SK-N-SH treated with all-trans-retinoic acid at 6 μM for 48 hours (cell line): Measurements from ENCODE around the gene FLT4.

Experiments
- ATAC-seq: fragments of 200-7000 bp; cut with Tn5 transposase; 3 replicates; pipeline ENCODE4 v1.9.1; 2020; ENCODE audit warnings: mild to moderate bottlenecking, moderate library complexity
- ARNTL ChIP-seq: fragments of 450-650 bp; formaldehyde crosslinking; IDR thresholded peaks from 2 replicates; pipeline ENCODE4 v1.5.0; 2020; ENCODE audit warnings: low read depth, mild to moderate bottlenecking, moderate library complexity, borderline replicate concordance
- BACH2 ChIP-seq: fragments of 250-450 bp; sonication (Bioruptor Pico); IDR thresholded peaks from 2 replicates; pipeline ENCODE4 v1.9.0; 2021; ENCODE audit warnings: mild to moderate bottlenecking, borderline replicate concordance
- CREB5 ChIP-seq: fragments of 250-450 bp; sonication (Bioruptor Pico); IDR thresholded peaks from 2 replicates; pipeline ENCODE4 v1.5.1; 2020; ENCODE audit warnings: low read depth, mild to moderate bottlenecking, moderate library complexity
- CSDC2 ChIP-seq: fragments of 250-450 bp; sonication (Bioruptor Pico); IDR thresholded peaks from 2 replicates; pipeline ENCODE4 v1.5.0; 2020; ENCODE audit warnings: mild to moderate bottlenecking, moderate library complexity
- CSRNP3 ChIP-seq: fragments of 250-450 bp; sonication (Bioruptor Pico); IDR thresholded peaks from 2 replicates; pipeline ENCODE4 v1.5.1; 2021; ENCODE audit warnings: mild to moderate bottlenecking, moderate library complexity
- ESRRG ChIP-seq: fragments of 250-450 bp; sonication (Bioruptor Pico); IDR thresholded peaks from 2 replicates; pipeline ENCODE4 v1.6.1; 2021; ENCODE audit warnings: mild to moderate bottlenecking
- GLIS3 ChIP-seq: fragments of 250-450 bp; sonication (Bioruptor Pico); IDR thresholded peaks from 2 replicates; pipeline ENCODE4 v1.5.0; 2020; ENCODE audit warnings: mild to moderate bottlenecking, moderate library complexity
- ISL1 ChIP-seq: fragments of 250-450 bp; sonication (Bioruptor Pico); IDR thresholded peaks from 2 replicates; pipeline ENCODE4 v2.1.2; 2022; ENCODE audit warnings: mild to moderate bottlenecking, moderate library complexity
- OSR1 ChIP-seq: fragments of 250-450 bp; sonication (Bioruptor Pico); IDR thresholded peaks from 2 replicates; pipeline ENCODE4 v1.8.0; 2022; ENCODE audit warnings: moderate library complexity, mild to moderate bottlenecking, inconsistent platforms
- PATZ1 ChIP-seq: fragments of 250-450 bp; sonication (Bioruptor Pico); IDR thresholded peaks from 2 replicates; pipeline ENCODE4 v1.8.0; 2020; ENCODE audit warnings: mild to moderate bottlenecking, moderate library complexity, borderline replicate concordance
- POU6F1 ChIP-seq: fragments of 250-450 bp; sonication (Bioruptor Pico); IDR thresholded peaks from 2 replicates; pipeline ENCODE4 v1.8.0; 2021; ENCODE audit warnings: low read depth, mild to moderate bottlenecking, moderate library complexity, borderline replicate concordance
- PPARA ChIP-seq: fragments of 250-450 bp; sonication (Bioruptor Pico); IDR thresholded peaks from 2 replicates; pipeline ENCODE4 v1.5.0; 2020; ENCODE audit warnings: mild to moderate bottlenecking, borderline replicate concordance
- RARB ChIP-seq: fragments of 250-450 bp; sonication (Bioruptor Pico); IDR thresholded peaks from 2 replicates; pipeline ENCODE4 v1.8.0; 2021; ENCODE audit warnings: mild to moderate bottlenecking, moderate library complexity
- SNAI2 ChIP-seq: fragments of 250-450 bp; sonication (Bioruptor Pico); IDR thresholded peaks from 2 replicates; pipeline ENCODE4 v1.5.0; 2020; ENCODE audit warnings: mild to moderate bottlenecking, moderate library complexity
- TCF4 ChIP-seq: fragments of 250-450 bp; sonication (Bioruptor Pico); IDR thresholded peaks from 2 replicates; pipeline ENCODE4 v1.8.0; 2021; ENCODE audit warnings: mild to moderate bottlenecking, moderate library complexity, borderline replicate concordance
- ZC3H10 ChIP-seq: fragments of 250-450 bp; sonication (Bioruptor Pico); IDR thresholded peaks from 2 replicates; pipeline ENCODE4 v1.5.1; 2021; ENCODE audit warnings: mild to moderate bottlenecking, moderate library complexity
- ZFP3 ChIP-seq: fragments of 250-450 bp; sonication (Bioruptor Pico); IDR thresholded peaks from 2 replicates; pipeline ENCODE4 v1.5.0; 2020; ENCODE audit warnings: mild to moderate bottlenecking, moderate library complexity
- ZFP30 ChIP-seq: fragments of 450-650 bp; formaldehyde crosslinking; IDR thresholded peaks from 2 replicates; pipeline ENCODE4 v1.5.0; 2022; ENCODE audit warnings: mild to moderate bottlenecking, moderate library complexity
- ZNF565 ChIP-seq: fragments of 450-650 bp; formaldehyde crosslinking; conservative IDR thresholded peaks from 2 replicates; pipeline ENCODE4 v1.5.0; 2020; ENCODE audit warnings: low read depth, mild to moderate bottlenecking, moderate library complexity
- ZNF70 ChIP-seq: fragments of 450-650 bp; formaldehyde crosslinking; IDR thresholded peaks from 2 replicates; pipeline ENCODE4 v1.5.0; 2020; ENCODE audit warnings: mild to moderate bottlenecking, moderate library complexity
- ZNF8 ChIP-seq: fragments of 450-650 bp; formaldehyde crosslinking; IDR thresholded peaks from 2 replicates; pipeline ENCODE4 v1.5.0; 2020; ENCODE audit warnings: mild to moderate bottlenecking, moderate library complexity
- TF ChIP-seq, protein P1 (sequence below): fragments of 250-450 bp; sonication (Bioruptor Pico); IDR thresholded peaks from 2 replicates; pipeline ENCODE4 v1.5.0; 2020; ENCODE audit warnings: mild to moderate bottlenecking, moderate library complexity

The FLT4 gene

DNA sequence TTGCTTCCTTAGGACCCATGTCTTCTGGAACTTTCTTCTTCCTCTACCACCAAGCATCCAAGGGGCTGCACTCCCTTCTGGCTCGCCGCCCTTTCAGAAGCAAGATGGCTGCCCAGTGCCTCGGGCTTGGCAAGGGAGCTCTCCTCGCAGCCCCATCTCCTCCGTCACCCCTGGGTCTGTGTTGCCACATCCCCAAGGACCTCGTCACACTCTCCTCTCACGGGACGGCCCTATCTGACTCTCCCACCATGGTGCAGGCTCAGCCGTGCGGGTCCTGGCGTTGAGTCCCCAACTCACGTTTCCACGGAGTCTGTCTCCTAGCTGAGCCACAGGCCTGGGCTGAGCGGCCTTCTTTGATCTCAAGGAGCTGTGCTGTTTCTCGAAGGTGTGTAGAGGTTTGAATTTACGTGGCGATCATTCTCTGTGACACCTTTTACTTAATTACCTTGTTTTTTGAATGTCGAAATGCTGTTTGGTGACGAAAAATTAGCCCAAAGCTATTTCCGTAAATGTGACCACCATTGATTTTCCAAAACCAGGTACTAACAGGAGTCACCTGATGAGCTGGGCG is 43.1 kb downstream of the FLT4 start (continued):
- TF ChIP-seq CSRNP3 (CRISPR knock-in tag) (no peak), ZNF70 (CRISPR knock-in tag) (no peak), ESRRG (CRISPR knock-in tag) (no peak), PPARA (no peak), OSR1 (CRISPR knock-in tag) (no peak), CREB5 (no peak), ZNF8 (CRISPR knock-in tag) (no peak), SNAI2 (CRISPR knock-in tag) (no peak), BACH2 (CRISPR knock-in tag) (no peak), TCF4 (CRISPR knock-in tag) (no peak), GLIS3 (CRISPR knock-in tag) (no peak), CSDC2 (CRISPR knock-in tag) (no peak), ZFP30 (CRISPR knock-in tag) (no peak)
- TF ChIP-seq, protein P1, sequence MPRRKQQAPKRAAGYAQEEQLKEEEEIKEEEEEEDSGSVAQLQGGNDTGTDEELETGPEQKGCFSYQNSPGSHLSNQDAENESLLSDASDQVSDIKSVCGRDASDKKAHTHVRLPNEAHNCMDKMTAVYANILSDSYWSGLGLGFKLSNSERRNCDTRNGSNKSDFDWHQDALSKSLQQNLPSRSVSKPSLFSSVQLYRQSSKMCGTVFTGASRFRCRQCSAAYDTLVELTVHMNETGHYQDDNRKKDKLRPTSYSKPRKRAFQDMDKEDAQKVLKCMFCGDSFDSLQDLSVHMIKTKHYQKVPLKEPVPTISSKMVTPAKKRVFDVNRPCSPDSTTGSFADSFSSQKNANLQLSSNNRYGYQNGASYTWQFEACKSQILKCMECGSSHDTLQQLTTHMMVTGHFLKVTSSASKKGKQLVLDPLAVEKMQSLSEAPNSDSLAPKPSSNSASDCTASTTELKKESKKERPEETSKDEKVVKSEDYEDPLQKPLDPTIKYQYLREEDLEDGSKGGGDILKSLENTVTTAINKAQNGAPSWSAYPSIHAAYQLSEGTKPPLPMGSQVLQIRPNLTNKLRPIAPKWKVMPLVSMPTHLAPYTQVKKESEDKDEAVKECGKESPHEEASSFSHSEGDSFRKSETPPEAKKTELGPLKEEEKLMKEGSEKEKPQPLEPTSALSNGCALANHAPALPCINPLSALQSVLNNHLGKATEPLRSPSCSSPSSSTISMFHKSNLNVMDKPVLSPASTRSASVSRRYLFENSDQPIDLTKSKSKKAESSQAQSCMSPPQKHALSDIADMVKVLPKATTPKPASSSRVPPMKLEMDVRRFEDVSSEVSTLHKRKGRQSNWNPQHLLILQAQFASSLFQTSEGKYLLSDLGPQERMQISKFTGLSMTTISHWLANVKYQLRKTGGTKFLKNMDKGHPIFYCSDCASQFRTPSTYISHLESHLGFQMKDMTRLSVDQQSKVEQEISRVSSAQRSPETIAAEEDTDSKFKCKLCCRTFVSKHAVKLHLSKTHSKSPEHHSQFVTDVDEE (CRISPR knock-in tag) = no peak
- TF ChIP-seq, all 23 proteins: peak for 0

GRCh38 chr5:180605554-180606214 is 43.7 kb downstream of the FLT4 start:
- no peak for TF ChIP-seq ZFP30 (CRISPR knock-in tag)
- no peak for TF ChIP-seq PATZ1 (CRISPR knock-in tag)
- TF ChIP-seq ZNF565 = no peak
- TF ChIP-seq ZNF70 (CRISPR knock-in tag) = no peak
- no peak for TF ChIP-seq ZFP3 (CRISPR knock-in tag)
- TF ChIP-seq ARNTL (CRISPR knock-in tag) = no peak
- TF ChIP-seq ISL1 = no peak
- TF ChIP-seq CREB5 = no peak
- TF ChIP-seq BACH2 (CRISPR knock-in tag) = no peak
- TF ChIP-seq RARB = no peak
- TF ChIP-seq PPARA = no peak
- ATAC-seq = peak; percentile 62

DNA sequence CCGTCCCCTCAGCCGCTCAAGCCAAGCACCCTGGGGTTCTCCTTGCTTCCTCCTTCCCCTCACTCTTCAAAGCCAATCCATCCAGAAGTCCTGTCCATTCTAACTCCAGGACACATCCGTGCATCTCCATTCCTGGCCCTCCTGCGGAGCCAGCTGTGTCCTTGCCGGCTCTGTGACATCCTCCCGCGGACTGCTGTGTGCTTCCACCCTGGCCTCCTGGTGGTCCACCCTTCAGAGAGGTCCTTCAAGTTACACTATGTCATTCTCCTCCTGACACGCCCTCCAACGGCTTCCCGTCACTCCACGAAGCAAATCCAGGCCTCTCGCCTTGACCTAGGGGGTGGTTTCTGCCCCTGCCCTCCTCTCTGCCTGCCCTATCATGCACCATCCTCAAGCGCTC is 45.1 kb downstream of the FLT4 start:
- no peak for ATAC-seq
- TF ChIP-seq CSDC2 (CRISPR knock-in tag) (no peak), PATZ1 (CRISPR knock-in tag) (no peak), GLIS3 (CRISPR knock-in tag) (no peak), ZNF70 (CRISPR knock-in tag) (no peak), RARB (no peak), POU6F1 (CRISPR knock-in tag) (no peak), BACH2 (CRISPR knock-in tag) (no peak), ZNF8 (CRISPR knock-in tag) (no peak), ZC3H10 (CRISPR knock-in tag) (no peak), ZFP3 (CRISPR knock-in tag) (no peak), ESRRG (CRISPR knock-in tag) (no peak), PPARA (no peak), TCF4 (CRISPR knock-in tag) (no peak), ARNTL (CRISPR knock-in tag) (no peak), ISL1 (no peak), OSR1 (CRISPR knock-in tag) (no peak), ZFP30 (CRISPR knock-in tag) (no peak), SNAI2 (CRISPR knock-in tag) (no peak)
